Heart left ventricle (tissue), 13 donors: ENCODE results near the gene TF.

Source experiments
- POLR2A ChIP-seq, 2 donors: fragments of 450-650 bp; IDR thresholded peaks; one replicate each; pipeline ENCODE4 v1.6.1; 2017; ENCODE audit warnings: antibody characterized with exemption in 2 of 2, mild to moderate bottlenecking in 2 of 2, moderate library complexity in 2 of 2
- TF ChIP-seq, protein P1 (sequence below), 12 donors: fragments of 200-600 bp; sonication (generic) in 4 of 12; IDR thresholded peaks; one replicate each; pipeline versions ENCODE4 v1.5.0 to v1.8.0; 2018 to 2022; ENCODE audit warnings: antibody characterized with exemption in 12 of 12, mild to moderate bottlenecking in 5 of 12
- donor health status: ischemic (EF 13 %, LVEDD 7.1; RV severe dilation, severe dysfunction).
- donor health status: DM: no; HTN: yes; CAD: no.
- donor health status: DM: no; HTN: no; CAD: no.
- donor health status: ischemic (EF 25% LVEDD 6.9; RV normal size, moderate dysfunction).
- donor health status: ischemic (EF 25% LVEDD 5.7; RV mildly dilated, moderate dysfunction).
- donor health status: ischemic (EF 35%, LVEDD 5.7; RV mildly dilated, moderate dysfunction).
- donor health status: nonischemic (EF 11% LVEDD 7.7; RV severe dilation, severe dysfunction).
- donor health status: DM: yes; HTN: yes; CAD: no.
- donor health status: PGD.
- donor health status: ischemic (EF 29% LVEDD 5.4; RV normal size, mild dysfunction).
- donor health status: nonischemic (EF 23%, LVEDD 6.1; RV moderate dilation, normal function).

DNA sequence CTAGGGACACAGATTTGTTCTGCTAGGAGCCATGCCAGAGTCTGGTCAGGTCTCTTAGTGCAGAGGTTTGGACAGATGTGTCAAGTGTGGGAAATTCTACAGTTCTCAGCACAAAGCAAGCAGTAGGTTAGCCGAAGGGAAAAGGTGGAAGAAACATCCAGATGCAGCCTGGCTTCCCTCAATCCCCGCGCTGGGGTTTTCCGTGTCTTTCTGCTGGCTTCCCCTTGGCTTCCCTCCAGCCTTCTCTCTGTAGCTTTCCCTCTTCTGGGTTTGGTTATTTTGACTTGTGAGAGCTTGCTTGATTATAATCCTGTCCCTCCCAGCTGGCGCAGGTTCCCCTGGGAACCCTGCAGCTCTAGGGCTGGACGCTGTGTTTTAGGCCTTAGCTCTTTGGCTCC, 4.1 kb downstream of the TF start:
- TF ChIP-seq, protein P1, sequence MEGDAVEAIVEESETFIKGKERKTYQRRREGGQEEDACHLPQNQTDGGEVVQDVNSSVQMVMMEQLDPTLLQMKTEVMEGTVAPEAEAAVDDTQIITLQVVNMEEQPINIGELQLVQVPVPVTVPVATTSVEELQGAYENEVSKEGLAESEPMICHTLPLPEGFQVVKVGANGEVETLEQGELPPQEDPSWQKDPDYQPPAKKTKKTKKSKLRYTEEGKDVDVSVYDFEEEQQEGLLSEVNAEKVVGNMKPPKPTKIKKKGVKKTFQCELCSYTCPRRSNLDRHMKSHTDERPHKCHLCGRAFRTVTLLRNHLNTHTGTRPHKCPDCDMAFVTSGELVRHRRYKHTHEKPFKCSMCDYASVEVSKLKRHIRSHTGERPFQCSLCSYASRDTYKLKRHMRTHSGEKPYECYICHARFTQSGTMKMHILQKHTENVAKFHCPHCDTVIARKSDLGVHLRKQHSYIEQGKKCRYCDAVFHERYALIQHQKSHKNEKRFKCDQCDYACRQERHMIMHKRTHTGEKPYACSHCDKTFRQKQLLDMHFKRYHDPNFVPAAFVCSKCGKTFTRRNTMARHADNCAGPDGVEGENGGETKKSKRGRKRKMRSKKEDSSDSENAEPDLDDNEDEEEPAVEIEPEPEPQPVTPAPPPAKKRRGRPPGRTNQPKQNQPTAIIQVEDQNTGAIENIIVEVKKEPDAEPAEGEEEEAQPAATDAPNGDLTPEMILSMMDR (IDR thresholded peaks at IDR 0.05) = no peak
- TF ChIP-seq POLR2A (IDR thresholded peaks at IDR 0.05) = no peak
